NCI-H1694 treated with DMSO at 0.1 percent for 48 hours (cell line): Measurements from ENCODE around the gene SEC16A.
"Not testable (repeated sequence)": the region's sequence is repeated elsewhere in the genome, so short reads cannot be mapped to it uniquely, and the experiment has no call there.

Experiments
- DNase-seq: peaks from one replicate; lab custom pipeline; 2025; lab: John Stamatoyannopoulos, UW

SEC16A gene

GRCh38 chr9:136438548-136439480 lies 44.0 kb downstream of the SEC16A start:
- no peak for DNase-seq

- no peak for DNase-seq
Observed at GRCh38 chr9:136437839-136438547, 44.8 kb downstream of the SEC16A start.

- DNase-seq: no peak
Observed at GRCh38 chr9:136437430-136437829, 45.4 kb downstream of the SEC16A start.

GRCh38 chr9:136436055-136436634 lies 46.7 kb downstream of the SEC16A start:
- no peak for DNase-seq

- DNase-seq: no peak
Observed at GRCh38 chr9:136434580-136435169, 48.2 kb downstream of the SEC16A start.

GRCh38 chr9:136433849-136434579 lies 48.8 kb downstream of the SEC16A start:
- no peak for DNase-seq

GRCh38 chr9:136433043-136433715 lies 49.7 kb downstream of the SEC16A start:
- DNase-seq: no peak

- DNase-seq: no peak
Observed at GRCh38 chr9:136432591-136432990, 50.2 kb downstream of the SEC16A start.

GRCh38 chr9:136431782-136432350 lies 51.0 kb downstream of the SEC16A start:
- no peak for DNase-seq

GRCh38 chr9:136430588-136431234 lies 52.1 kb downstream of the SEC16A start:
- DNase-seq: no peak

- DNase-seq: no peak
Observed at GRCh38 chr9:136429683-136430491, 53.0 kb downstream of the SEC16A start.

- DNase-seq: no peak
Observed at GRCh38 chr9:136429075-136429628, 53.7 kb downstream of the SEC16A start.

- no peak for DNase-seq
Observed at GRCh38 chr9:136426787-136427186, 56.1 kb downstream of the SEC16A start.

- DNase-seq: not testable (repeated sequence)
Observed at GRCh38 chr9:136425367-136425766, 57.5 kb downstream of the SEC16A start.

GRCh38 chr9:136424750-136425362 lies 58.0 kb downstream of the SEC16A start:
- no peak for DNase-seq

- no peak for DNase-seq
Observed at GRCh38 chr9:136423432-136424146, 59.3 kb downstream of the SEC16A start.

GRCh38 chr9:136422876-136423275 lies 60.0 kb downstream of the SEC16A start:
- no peak for DNase-seq

GRCh38 chr9:136421791-136422190 lies 61.0 kb downstream of the SEC16A start:
- DNase-seq: no peak
